Astrocyte of the spinal cord (primary cell): ENCODE measurements around the gene CACNA1H.

ENCODE experiments used
- DNase-seq: peaks from one replicate; pipeline ENCODE4 v3.0.0; 2011; ENCODE audit warnings: low read depth, low spot score
- H3K4me3 ChIP-seq: 2 replicates; pipeline ENCODE4 v1.5.1; 2011; ENCODE audit warnings: low read depth, mild to moderate bottlenecking, low read length, moderate library complexity
- CTCF ChIP-seq: IDR thresholded peaks from 2 replicates; pipeline ENCODE4 v1.5.1; 2012; ENCODE audit warnings: low read depth, mild to moderate bottlenecking, low read length, inconsistent platforms
- in situ Hi-C: cut with HindIII; loops from 2 replicates; pipeline ENCODE4 v1.10.0; 2017; ENCODE audit warnings: low sequenced_read_pairs

The CACNA1H gene

DNA sequence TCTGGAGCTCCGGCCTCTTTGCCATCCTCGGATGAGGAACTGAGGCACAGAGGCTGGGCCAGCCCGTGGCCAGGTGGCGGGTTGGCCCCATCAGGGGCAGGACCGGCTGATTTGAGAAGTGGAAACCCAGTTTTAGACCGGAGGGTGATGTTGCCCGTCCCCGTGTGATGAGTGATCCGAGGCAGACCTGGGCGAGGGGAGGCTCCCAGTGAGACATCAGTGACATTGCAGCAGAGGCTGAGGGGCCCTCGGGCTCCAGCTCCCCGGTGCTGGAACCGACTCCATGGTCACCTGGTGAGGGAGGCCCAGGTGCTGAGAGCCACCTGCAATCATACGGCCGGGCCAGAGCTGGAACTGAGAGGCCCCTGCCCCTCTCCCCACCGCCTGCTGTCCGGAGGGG lies 26.9 kb upstream of the CACNA1H start:
- DNase-seq, result no peak
- TF ChIP-seq CTCF, result no peak
- no peak overlapping the region for H3K4me3 ChIP-seq
- in situ Hi-C loops, result no loop called here

- DNase-seq, result no peak
These were observed 26.3 kb upstream of the CACNA1H start for GRCh38 chr16:1126586-1126985.

DNA sequence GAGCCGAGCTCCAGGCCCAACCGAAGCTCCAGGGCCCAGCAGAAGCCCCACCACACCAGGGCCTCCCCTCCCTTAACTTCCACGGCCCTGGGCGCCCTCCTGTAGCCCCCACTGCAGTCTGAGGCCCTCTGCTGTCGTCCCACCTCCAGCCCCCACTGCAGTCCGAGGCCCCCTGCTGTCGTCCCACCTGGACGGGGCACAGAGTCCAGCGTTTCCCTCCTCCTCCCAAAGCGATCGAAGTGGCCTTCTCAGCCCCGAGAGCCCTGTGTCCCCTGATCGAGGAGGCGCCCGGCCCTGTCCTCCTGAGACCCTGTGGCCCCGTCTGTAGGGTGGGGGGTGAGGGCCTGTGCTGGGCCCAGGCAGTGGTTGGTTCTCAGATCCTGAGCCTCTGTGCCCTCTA lies 25.8 kb upstream of the CACNA1H start:
- in situ Hi-C loops, result no loop called here
- H3K4me3 ChIP-seq, result no peak overlapping the region
- no peak for TF ChIP-seq CTCF
- no peak for DNase-seq

More at GRCh38 chr16:1126586-1126985, 26.3 kb upstream of the CACNA1H start:
- in situ Hi-C loops, result no loop called here
- no peak for TF ChIP-seq CTCF
- H3K4me3 ChIP-seq, result no peak overlapping the region

GRCh38 chr16:1127971-1128715 lies 24.8 kb upstream of the CACNA1H start:
- TF ChIP-seq CTCF, result no peak
- DNase-seq, result no peak
- in situ Hi-C loops, result no loop called here
- no peak overlapping the region for H3K4me3 ChIP-seq

- H3K4me3 ChIP-seq, result no peak overlapping the region
- no peak for TF ChIP-seq CTCF
- in situ Hi-C loops, result no loop called here
- DNase-seq, result no peak
These were observed 23.6 kb upstream of the CACNA1H start for GRCh38 chr16:1129106-1129960.

- TF ChIP-seq CTCF, result no peak
- no peak overlapping the region for H3K4me3 ChIP-seq
- DNase-seq, result no peak
- in situ Hi-C loops, result no loop called here
These were observed 22.5 kb upstream of the CACNA1H start for GRCh38 chr16:1130382-1130781.
